Stimulated activated CD4-positive, alpha-beta T cell treated with anti-CD3 and anti-CD28 coated beads, Interleukin-2, amount 100 ng/mL, for 4 hours (primary cell): Measurements from ENCODE around the gene RSF1.

Source experiments
- DNase-seq: peaks from one replicate; pipeline ENCODE4 v3.0.0-alpha.2; 2020; ENCODE audit warnings: low read depth

RSF1 gene

DNA sequence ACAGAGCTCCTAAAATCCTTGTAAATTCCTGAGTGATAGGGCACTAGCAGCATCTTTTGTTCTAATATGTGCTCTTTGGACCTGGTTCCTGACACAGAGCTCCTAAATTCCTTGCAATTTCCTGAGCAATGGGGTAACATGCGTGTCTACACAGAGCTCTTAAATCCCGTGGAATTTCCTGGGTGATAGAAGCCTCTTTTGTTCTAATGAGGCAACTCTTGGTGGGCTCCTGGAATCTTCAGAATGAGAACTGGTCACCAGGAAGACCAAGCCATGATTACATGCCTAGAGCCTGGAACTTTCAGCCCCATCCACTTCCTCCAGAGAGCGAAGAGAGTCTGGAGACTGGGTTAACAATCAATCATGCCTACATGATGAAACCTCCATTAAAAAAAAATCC, 19.0 kb downstream of the RSF1 start:
- DNase-seq = no peak

DNA sequence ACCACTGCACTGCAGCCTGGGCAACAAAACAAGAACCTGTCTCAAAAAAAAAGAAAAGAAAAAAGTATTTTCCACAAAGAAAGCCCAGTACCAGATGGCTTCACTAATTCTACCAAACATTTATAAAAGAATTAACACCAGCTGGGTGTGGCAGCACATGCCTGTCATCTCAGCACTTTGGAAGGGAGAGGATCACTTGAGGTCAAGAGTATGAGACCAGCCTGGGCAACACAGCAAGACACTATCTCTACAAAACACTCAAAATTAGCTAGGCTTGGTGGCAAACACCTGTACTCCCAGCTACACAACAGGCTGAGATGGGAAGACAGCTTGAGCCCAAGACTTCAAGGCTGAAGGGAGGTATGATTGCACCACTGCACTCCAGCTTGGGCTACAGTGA, 20.1 kb downstream of the RSF1 start:
- DNase-seq = no peak

DNA sequence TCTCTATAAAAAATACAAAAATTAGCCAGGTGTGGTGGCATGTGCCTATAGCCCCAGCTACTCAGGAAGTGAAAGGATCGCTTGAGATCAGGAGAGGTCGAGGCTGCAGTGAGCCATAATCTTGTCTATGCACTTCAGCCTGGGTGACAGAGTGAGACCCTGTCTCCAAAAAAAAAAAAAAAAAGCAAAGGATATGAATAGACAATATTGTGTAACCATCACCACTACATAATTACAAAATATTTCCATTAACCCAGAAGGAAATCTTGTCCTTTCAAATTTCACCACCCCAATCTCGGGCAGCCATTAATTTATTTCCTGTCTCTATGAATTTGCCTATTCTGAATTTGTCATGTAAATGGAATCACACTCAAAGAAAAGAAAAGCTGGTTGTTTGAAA, 21.2 kb downstream of the RSF1 start:
- DNase-seq = no peak

DNA sequence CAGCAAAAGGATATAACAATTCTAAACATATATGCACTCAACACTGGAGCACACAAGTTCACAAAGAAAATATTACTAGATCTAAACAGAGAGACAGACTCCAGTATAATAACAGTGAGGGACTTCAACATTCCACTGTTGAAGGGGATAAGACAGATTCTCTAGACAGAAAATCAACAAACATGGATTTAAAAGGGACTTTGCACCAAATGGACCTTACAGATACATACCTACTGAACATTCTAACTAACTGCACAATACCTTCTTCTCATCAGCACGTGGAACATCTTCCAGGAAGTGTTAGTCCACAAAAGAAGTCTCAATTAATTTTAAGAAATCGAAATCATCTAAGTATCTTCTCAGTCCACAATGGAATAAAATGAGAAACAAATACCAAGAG, 26.6 kb downstream of the RSF1 start:
- no peak for DNase-seq

DNA sequence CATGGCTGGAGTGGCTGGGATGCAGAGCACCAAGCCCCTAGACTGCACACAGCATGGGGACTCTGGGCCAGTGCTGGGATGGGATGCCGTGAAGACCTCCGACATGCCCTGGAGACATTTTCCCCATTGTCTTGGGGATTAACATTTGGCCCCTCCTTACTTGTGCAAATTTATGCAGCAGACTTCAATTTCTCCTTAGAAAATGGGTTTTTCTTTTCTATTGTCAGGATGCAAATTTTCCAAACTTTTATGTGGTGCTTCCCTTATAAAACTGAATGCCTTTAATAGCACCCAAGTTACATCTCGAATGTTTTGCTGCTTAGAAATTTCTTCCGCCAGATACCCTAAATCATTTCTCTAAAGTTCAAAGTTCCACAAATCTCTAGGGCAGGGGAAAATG, 29.2 kb downstream of the RSF1 start:
- no peak for DNase-seq

DNA sequence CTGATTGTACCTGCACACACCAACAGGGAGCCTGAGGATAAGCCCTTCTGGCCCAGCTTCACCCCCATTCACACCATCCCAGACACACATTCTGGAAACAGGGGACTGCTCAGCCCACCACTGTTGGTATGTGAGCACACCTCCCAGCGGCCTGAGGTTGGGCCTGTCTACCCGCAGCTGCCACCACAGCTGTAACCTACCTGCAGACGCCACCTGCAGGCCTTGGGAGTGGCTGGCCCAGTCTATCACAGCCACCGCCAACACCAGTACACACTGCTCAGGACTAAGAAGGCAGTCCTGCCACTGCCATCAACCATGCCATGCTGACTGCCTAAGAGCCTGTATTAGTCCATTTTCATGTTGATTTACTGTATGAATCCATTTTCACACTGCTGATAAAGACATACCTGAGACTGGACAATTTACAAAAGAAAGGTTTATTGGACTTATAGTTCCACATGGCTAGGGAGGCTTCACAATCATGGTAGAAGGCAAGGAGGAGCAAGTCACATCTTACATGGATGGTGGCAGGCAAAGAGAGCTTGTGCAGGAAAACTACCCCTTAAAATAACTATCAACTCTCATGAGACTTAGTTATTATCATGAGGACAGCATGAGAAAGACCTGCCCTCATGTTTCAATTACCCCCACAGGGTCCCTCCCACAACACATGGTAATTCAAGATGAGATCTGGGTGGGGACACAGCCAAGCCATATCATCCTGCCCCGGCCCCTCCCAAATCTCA, 30.6 kb downstream of the RSF1 start:
- DNase-seq = no peak

DNA sequence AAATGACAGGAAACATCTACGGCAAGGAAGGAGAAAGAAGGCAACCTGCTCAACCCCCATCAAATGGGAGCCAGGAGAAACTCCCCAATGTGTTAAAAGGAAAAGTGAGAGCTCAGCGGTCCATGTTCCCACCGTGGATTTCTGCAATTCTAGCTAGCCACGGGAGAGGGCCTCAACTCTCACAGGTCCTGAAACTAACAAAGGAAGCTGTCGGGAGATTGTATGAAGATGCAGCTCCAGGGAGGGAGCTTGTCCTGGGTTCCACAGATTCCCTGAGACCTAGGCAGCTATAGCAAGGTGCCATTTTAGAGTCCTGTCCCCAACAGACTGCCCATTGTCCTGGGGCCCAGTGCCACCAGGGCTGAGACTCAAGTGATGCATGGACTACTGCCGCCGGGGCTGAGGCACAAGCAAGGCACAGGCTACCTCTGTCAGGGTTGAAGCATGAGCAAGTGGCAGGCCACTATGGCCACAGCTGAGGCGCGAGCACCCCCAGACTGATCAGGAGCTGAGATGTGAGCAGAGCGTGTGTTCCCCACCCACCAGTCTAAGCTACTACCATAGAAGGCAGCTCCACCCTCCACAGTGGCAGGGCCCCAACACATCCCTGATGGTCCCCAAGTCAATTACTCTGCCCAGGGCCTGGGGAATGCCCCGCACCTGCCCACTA, 31.3 kb downstream of the RSF1 start:
- no peak for DNase-seq

DNA sequence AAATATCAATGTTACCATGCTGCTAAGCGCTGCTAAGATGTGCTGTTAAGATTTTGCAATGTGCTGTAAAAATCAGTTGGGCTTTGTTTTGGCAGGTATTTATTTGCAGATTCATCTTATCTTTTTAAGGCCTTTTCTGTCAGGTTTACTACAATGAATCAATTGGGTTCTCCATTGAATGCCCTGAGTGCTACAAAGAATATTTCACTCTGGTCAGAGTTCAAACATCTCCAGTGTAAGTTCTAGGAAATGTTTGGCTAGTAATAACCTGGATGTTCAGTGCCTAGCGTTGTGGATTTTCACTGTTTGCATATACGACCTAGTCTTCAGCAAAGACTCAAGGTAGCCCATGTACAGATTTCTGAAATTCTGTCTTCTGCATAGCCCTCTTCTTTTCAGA, 36.0 kb downstream of the RSF1 start:
- DNase-seq = no peak

DNA sequence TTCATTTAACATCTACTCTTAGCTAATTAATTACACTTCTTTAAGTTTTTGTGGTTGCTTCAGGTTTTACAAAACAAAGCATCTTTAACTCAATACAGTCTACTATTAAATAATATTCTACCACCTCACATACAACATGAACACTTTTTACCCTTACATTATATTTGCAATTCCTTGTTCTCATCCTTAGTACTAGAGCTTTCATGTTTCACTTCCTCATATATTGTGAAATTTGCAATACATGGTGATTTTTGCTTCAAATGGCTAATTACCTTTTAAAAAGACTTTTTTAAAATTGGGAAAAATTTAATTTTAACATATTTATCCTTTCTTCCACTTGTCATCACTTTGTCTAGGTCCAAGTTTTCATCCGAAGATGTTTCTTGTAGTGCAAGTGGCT, 37.5 kb downstream of the RSF1 start:
- no peak for DNase-seq

DNA sequence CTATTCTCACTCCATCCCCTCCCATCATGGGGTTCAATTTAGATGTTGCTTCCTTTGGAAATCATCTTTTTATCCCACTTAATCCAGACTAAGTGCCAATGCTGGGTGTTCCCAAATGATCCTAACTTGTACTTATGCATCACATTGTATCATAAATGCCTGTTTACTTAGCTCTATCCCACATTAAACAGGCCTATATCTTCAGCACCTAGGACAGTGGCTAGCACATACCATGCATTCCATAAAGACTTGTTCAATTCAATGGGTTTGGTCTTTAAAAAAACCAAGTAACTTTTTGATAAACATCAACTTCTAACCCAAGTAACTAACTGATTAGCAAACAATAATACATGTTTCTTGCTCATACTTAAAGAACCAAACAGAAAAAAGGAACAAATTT, 40.6 kb downstream of the RSF1 start:
- no peak for DNase-seq

DNA sequence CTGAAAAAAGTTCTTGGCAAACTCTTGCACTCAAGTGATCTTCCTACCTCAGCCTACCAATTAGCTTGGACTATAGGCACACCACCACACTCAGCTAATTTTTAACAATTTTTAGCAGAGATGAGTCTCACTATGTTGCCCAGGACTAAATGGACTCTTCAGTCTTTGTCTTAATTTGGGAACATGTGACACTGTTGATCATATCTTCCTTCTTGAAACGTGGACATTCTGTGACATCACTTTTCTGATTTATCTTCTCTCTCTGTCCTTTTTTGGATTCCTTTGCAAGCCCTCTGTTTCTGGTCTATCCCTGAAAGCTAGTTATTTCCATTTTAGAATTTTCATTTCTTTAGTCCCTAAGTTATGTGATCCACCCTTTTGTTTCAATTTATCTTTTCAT, 42.0 kb downstream of the RSF1 start:
- DNase-seq = no peak

DNA sequence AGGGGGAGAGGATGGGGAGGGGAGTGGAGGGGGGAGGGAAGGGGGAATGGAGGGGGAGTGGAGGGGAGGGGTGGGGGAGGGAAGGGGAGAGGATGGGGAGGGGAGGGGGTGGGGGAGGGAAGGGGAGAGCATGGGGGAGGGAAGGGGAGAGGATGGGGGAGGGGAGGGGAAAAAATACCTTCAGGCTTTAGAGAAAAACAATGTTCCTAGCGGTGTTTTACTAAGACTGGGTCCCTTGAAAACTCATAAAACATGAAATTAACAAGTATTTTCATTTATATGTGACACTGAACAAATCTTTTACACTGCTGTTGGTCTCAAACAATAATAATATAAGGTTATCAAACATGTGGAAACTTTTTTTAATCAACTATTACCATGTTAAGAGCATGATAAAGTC, 42.4 kb downstream of the RSF1 start:
- no peak for DNase-seq

DNA sequence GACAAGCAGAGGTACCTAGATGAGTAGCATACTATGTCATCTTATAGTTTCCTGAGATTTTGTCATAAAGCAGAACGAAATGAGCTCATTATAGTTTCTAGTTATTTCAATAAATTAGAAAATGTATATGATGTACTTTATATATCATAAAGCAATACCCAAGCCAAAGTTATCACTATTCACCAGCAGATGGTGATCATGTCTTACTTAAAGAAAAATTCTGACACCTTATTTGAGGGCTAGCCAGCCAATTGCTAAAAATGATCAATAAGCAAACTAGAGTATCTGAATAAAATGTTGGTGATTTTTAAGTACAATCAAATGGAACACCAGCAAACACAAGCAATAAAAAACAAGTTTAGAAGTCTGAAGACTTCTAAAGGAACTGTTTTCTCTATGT, 44.1 kb downstream of the RSF1 start:
- DNase-seq = no peak

DNA sequence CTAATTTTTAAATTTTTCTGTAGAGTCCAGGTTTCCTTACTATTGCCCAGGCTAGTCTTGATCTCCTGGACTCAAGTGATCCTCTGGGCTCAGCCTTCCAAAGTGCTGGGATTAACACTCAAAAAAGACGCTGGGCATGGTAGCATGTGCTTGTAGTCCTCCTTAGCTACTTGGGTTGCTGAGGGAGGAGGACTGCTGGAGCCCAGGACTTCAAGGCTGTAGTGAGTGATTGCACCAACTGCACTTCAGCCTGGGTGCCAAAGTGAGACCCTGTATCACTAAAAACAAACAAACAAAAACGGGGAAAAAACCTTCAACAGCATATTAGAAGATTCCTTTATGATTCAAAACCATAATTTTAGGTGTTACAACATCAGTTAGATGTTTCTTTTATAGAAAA, 44.6 kb downstream of the RSF1 start:
- no peak for DNase-seq

DNA sequence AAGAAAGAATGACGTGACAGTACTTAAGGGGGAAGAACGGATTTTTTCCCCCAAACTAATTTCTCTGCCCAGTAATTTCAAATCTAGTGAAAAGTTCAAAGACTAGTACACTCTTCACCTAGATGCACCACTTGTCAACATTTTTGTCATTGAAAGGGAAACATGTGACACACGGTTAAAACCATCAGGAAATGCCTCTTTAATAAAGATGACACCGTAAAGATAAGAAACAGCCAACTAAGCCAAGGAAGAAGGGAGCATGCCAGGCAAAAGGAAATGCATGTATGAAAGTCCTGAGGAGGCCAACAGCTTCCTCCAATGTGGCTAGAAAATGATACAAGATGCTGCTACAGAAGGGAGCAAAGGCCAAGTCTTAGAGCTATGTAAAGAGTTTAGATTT, 49.4 kb downstream of the RSF1 start:
- DNase-seq = no peak

DNA sequence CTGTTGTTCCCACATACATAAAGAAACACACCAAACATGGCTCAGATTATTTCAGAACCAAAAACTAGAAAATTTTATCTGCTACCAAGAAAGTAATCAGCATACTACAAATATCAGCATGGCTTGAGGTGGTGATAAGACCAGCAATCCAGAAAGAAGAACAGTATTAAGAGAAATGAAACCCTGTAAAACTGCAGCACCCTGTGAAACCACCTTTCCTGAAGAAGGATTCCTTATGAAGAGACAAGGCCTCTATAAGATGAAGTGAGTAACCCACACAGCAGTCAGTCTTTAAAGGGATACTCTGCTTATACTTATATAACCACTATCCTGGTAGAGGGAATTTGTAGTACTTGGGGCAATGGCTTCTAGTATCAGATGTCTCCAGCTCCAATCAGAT, 49.9 kb downstream of the RSF1 start:
- DNase-seq = no peak

DNA sequence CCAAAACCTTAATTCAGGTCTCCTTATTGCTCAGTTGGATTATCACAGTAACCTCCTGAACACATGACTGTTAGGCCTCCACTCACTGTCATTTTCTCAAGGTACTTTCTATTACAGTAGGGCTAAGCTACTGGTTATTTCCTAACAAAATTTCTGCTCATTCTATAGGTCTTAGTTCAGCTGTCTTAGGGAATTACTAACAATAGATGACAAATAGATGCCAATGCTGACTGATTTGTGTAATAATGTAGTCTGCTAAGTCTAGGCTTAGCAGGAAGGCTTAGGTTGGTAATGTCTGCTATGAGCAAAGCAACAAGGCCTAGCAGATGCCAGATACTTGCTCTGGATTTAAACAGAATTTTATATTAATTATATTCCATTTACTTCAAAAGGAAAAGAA, 58.1 kb downstream of the RSF1 start:
- no peak for DNase-seq

DNA sequence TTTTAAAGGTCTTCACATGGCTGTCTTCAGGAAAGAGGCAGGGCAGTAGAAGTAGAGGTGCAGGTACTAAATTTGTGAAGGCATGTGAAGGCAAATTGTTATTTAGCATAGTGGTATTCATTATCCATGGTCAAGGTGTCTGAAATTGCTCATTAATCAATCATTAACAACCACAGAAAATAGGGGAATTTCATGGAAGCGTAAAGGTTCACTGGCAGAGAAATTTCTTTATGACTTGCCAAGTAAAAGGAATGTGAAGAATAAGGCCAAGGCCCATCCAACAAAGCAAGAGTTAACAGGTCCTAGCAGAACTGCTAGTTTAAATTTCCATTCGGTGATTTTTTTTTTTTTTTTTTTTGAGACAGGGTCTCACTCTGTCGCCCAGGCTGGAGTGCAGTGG, 59.0 kb downstream of the RSF1 start:
- no peak for DNase-seq

DNA sequence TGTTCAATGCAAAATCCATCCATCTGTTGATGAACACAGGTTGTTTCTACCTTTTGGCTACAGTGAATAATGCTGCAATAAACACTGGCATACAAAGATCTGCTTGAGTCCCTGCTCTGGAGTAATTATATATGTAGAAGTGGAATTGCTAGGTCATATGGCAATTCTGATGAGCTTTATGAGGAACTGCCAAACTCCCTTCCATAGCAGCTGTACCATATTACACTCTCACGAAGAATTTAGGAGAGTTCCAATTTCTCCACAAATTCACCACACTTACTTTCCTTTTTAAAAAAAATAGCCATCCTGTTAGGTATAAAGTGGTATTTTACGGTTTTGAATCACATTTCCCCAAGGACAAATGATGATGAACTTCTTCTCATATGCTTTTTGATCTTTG, 62.2 kb downstream of the RSF1 start:
- no peak for DNase-seq

DNA sequence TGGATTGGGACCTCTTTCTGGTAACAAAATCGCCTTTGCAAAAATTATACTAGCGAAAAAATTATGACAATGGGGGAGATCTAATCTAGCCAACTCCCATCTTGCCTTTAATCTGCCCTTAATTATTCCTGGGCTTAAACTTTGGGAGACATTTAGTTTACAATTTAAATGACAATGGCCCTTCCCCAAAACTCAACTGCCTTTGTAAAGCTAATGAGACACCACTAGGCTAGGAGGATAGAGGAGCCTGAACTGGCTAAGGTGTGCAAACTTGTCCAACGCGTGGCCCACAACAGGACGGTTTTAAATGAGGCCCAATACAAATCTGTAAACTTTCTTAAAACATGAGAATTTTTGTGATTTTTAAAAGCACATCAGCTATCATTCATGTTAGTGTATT, 67.3 kb downstream of the RSF1 start:
- DNase-seq = no peak

DNA sequence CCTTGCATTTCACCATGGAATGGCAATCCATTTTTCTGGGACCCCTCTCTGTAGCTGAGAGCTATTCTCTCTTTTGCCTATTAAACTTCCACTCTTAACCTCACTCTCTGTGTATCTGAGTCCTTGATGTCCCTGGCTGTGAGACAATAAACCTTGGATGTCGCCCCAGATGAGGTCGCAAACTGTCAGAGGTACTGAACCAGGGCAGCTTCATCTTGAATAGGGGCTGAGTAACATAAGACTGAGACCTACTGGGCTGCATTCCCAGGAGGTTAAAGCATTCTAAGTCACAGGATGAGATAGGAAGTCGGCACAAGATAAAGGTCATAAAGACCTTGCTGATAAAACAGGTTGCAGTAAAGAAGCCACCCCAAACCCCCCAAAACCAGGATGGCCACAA, 68.0 kb downstream of the RSF1 start:
- no peak for DNase-seq

DNA sequence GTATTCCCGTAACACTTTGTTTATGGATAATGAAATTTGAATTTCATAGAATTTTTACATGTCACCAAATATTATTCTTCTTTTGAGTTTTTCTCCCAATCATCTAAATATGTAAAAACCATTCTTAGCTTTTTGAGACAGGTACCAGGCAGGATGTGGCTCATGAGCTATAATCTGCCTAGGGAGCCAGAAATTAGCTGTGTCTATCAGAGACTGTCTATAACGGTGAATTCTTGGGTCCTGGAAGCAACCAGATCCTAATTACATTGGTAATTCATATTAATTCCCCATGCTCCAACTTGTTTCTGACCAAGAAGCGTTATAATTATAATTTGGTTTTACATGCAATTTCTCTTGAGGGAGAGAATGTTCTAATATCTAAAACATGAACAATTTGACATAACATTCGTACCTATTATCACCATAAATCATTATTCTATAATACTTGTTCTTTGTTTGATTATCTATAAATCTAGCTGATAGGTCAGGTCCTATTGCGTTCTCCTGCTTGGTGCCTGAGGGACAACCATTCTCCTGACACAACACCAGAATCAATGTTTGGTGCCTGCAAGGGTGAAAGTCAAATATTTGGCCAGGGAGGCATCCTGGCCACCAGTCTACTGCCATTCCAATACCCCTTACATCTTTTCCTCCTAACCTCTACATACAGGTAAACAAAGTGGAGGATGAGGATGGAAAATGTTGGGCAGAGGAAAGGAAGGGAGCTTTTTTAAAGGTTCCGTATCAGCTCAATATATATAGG, 69.9 kb downstream of the RSF1 start:
- DNase-seq = no peak

DNA sequence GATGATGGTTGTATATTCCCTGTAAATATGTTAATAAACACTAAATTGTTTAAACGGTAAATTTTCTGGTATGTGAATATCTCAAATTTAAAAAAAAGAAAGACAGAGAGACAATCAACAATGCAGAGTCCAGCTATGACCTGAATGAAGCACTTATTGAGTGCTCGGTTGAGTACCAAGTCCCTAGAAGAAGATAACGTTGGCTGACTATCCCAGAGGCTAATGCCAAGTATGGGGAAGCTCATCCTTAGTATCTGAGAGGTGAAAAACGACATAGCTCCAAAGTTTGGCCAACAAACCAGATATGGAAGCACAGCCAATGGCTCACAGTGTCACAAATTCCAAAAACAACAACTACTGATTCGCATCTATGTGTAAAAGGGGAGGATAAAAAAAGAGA, 71.3 kb downstream of the RSF1 start:
- DNase-seq = no peak
